Endothelial cell (in vitro differentiated cells): Measurements from ENCODE around the gene SINHCAF. TPM values are rescaled to one million over a fixed set of nuclear protein-coding genes. Genes with fewer than 3 reads are reported as not detected.

Source experiments
- DNase-seq: peaks from one replicate; pipeline ENCODE4 v3.0.0; 2021; ENCODE audit warnings: low spot score
- H3K27ac Mint-ChIP-seq: one replicate; pipeline ENCODE4 v1.8.0; 2021; ENCODE audit warnings: mixed read lengths, inconsistent platforms; ENCODE audit not compliant: unreplicated experiment
- H3K27me3 Mint-ChIP-seq: one replicate; pipeline ENCODE4 v1.8.0; 2021; ENCODE audit warnings: mild to moderate bottlenecking, moderate library complexity, mixed read lengths, inconsistent platforms; ENCODE audit not compliant: unreplicated experiment
- H3K36me3 Mint-ChIP-seq: one replicate; pipeline ENCODE4 v1.8.0; 2021; ENCODE audit warnings: mild to moderate bottlenecking, low read depth, mixed read lengths, inconsistent platforms; ENCODE audit not compliant: unreplicated experiment
- H3K4me1 Mint-ChIP-seq: one replicate; pipeline ENCODE4 v1.8.0; 2021; ENCODE audit warnings: mild to moderate bottlenecking, mixed read lengths, inconsistent platforms; ENCODE audit not compliant: unreplicated experiment
- H3K4me3 Mint-ChIP-seq: one replicate; pipeline ENCODE4 v1.8.0; 2021; ENCODE audit warnings: mild to moderate bottlenecking, mixed read lengths, inconsistent platforms; ENCODE audit not compliant: unreplicated experiment
- H3K9me3 Mint-ChIP-seq: one replicate; pipeline ENCODE4 v1.8.0; 2021; ENCODE audit warnings: mixed read lengths, inconsistent platforms; ENCODE audit not compliant: unreplicated experiment
- CTCF ChIP-seq: fragments of 200-600 bp; sonication (generic); IDR thresholded peaks from one replicate; pipeline ENCODE4 v1.5.0; 2021; ENCODE audit warnings: antibody characterized with exemption; ENCODE audit not compliant: unreplicated experiment
- total RNA-seq: library from RNA; stranded (reverse); fragmentation: NEBNext Ultra II Directional; extraction: Animal tissue kit (Norgen Biotek cat#: 25700); gene quantifications from one replicate; pipeline ENCODE4 v1.2.1, GENCODE V29; 2021; ENCODE audit not compliant: unreplicated experiment

The SINHCAF gene
- total RNA-seq, 1 donor from 2014 or later, result 205 TPM

- no peak for DNase-seq
- Mint-ChIP-seq H3K4me3 (no peak overlapping the region), H3K27me3 (peaks cover 6% of the 10 kb centered on the region), H3K36me3 (peaks cover 50% of the 10 kb centered on the region), H3K9me3 (no peaks in the 10 kb centered on the region), H3K4me1 (peaks cover 44% of the 10 kb centered on the region), H3K27ac (peak overlapping the region; percentile 34)
- TF ChIP-seq CTCF, result no peak
Observed at GRCh38 chr12:31306866-31307265, 19.1 kb downstream of the SINHCAF start.

- Mint-ChIP-seq H3K9me3 (no peaks in the 10 kb centered on the region), H3K4me1 (peaks cover 36% of the 10 kb centered on the region), H3K27me3 (peaks cover 3% of the 10 kb centered on the region), H3K27ac (no peak overlapping the region), H3K4me3 (peak overlapping the region; percentile 32), H3K36me3 (peaks cover 44% of the 10 kb centered on the region)
- TF ChIP-seq CTCF, result no peak
- no peak for DNase-seq
Observed at GRCh38 chr12:31303466-31303865, 22.5 kb downstream of the SINHCAF start.

GRCh38 chr12:31301311-31301710, 24.6 kb downstream of the SINHCAF start:
- Mint-ChIP-seq H3K4me1 (peaks cover 28% of the 10 kb centered on the region), H3K4me3 (no peak overlapping the region), H3K27me3 (no peaks in the 10 kb centered on the region), H3K36me3 (peaks cover 37% of the 10 kb centered on the region), H3K9me3 (no peaks in the 10 kb centered on the region), H3K27ac (no peak overlapping the region)
- no peak for DNase-seq
- no peak for TF ChIP-seq CTCF

GRCh38 chr12:31300783-31301182, 25.2 kb downstream of the SINHCAF start:
- H3K27ac Mint-ChIP-seq, result no peak overlapping the region
- no peaks in the 10 kb centered on the region for H3K27me3 Mint-ChIP-seq
- TF ChIP-seq CTCF, result no peak
- H3K9me3 Mint-ChIP-seq, result no peaks in the 10 kb centered on the region
- DNase-seq, result no peak
- peaks cover 26% of the 10 kb centered on the region for H3K4me1 Mint-ChIP-seq
- no peak overlapping the region for H3K4me3 Mint-ChIP-seq
- peaks cover 34% of the 10 kb centered on the region for H3K36me3 Mint-ChIP-seq

- Mint-ChIP-seq H3K4me1 (peaks cover 25% of the 10 kb centered on the region), H3K36me3 (peaks cover 34% of the 10 kb centered on the region), H3K9me3 (no peaks in the 10 kb centered on the region), H3K27me3 (no peaks in the 10 kb centered on the region), H3K4me3 (no peak overlapping the region), H3K27ac (no peak overlapping the region)
- no peak for TF ChIP-seq CTCF
- DNase-seq, result no peak
Observed at GRCh38 chr12:31300341-31300740, 25.6 kb downstream of the SINHCAF start.
